ENCODE data around the gene GUK1. TPM values are rescaled to one million over a fixed set of nuclear protein-coding genes. Genes with fewer than 3 reads are reported as not detected.

Gene GUK1
- total and polyA plus RNA-seq, 2 experiments from 2014 or later: 87.5 to 121 TPM

- Mint-ChIP-seq H3K4me1 (no peaks in the 10 kb centered on the region; the same call in 2 of the 3 replicates), H3K36me3 (ENCODE audit: low read depth) (peaks cover 2% of the 10 kb centered on the region; the same call in 1 of the 3 replicates)
Observed at GRCh38 chr1:228180959-228181644, 41.0 kb downstream of the GUK1 start.

More at GRCh38 chr1:228180959-228181644, 41.0 kb downstream of the GUK1 start:
- Histone ChIP-seq H3K79me2 (replicated peaks; ENCODE audit: insufficient read depth) (no peaks in the 10 kb centered on the region), H3K27ac (ENCODE audit: low read depth) (no peak overlapping the region), H2AFZ (no peak overlapping the region), H3F3A (replicated peaks; ENCODE audit: low read depth) (no peaks in the 10 kb centered on the region), H3K36me3 (ENCODE audit: insufficient read depth) (no peaks in the 10 kb centered on the region), H3K9me2 (ENCODE audit: insufficient read depth) (no peaks in the 10 kb centered on the region), H4K20me1 (replicated peaks; ENCODE audit: insufficient read depth) (no peaks in the 10 kb centered on the region), H3K4me1 (ENCODE audit: insufficient read depth) (no peaks in the 10 kb centered on the region), H3K27me3 (ENCODE audit: insufficient read depth) (no peaks in the 10 kb centered on the region), H3K4me3 (no peak overlapping the region), H3K4me2 (no peak overlapping the region)
- ATAC-seq (no peak), DNase-seq (ENCODE audit: low spot score) (no peak)
- Mint-ChIP-seq H3K27me3 (ENCODE audit: insufficient read depth, low read depth, poor library complexity) (peaks cover 9% of the 10 kb centered on the region), H3K27ac (no peak overlapping the region), H3K9me3 (no peaks in the 10 kb centered on the region), H3K4me3 (no peak overlapping the region)
- TF ChIP-seq CREB1 (CRISPR knock-in tag; IDR thresholded peaks at IDR 0.05; ENCODE audit: low read depth) (no peak), STAT1 (IDR thresholded peaks at IDR 0.05; ENCODE audit: unreplicated experiment) (no peak), ZNF114 (CRISPR knock-in tag; IDR thresholded peaks at IDR 0.05) (no peak), EZH2phosphoT487 (IDR thresholded peaks at IDR 0.05; ENCODE audit: unreplicated experiment) (no peak), CTCF (conservative IDR thresholded peaks at IDR 0.05; ENCODE audit: low read depth in 2 of 2) (no peak), JUNB (IDR thresholded peaks at IDR 0.05; ENCODE audit: unreplicated experiment) (no peak), REST (IDR thresholded peaks at IDR 0.05; ENCODE audit: unreplicated experiment) (no peak), POLR2AphosphoS5 (IDR thresholded peaks at IDR 0.05; ENCODE audit: low read depth) (no peak), EZH2 (IDR thresholded peaks at IDR 0.05; ENCODE audit: low read depth, unreplicated experiment) (no peak), ETS1 (IDR thresholded peaks at IDR 0.05) (no peak), ZNF462 (CRISPR knock-in tag; IDR thresholded peaks at IDR 0.05) (no peak)

Measured in GM23338 (cell line).